GM18507 (cell line): ENCODE results near the gene PSRC1.
A peak's percentile ranks its signal among the peaks of the same experiment; 100 is the strongest.

ENCODE experiments used
- DNase-seq: peaks from one replicate; pipeline ENCODE4 v3.0.0; 2011; ENCODE audit warnings: low read depth; ENCODE audit not compliant: insufficient read length; ENCODE audit errors: extremely low spot score
- FAIRE-seq: peaks from 2 replicates; lab custom pipeline; 2011; peaks lifted over from hg19 to GRCh38; lab: Jason Lieb, UNC

PSRC1 gene

DNA sequence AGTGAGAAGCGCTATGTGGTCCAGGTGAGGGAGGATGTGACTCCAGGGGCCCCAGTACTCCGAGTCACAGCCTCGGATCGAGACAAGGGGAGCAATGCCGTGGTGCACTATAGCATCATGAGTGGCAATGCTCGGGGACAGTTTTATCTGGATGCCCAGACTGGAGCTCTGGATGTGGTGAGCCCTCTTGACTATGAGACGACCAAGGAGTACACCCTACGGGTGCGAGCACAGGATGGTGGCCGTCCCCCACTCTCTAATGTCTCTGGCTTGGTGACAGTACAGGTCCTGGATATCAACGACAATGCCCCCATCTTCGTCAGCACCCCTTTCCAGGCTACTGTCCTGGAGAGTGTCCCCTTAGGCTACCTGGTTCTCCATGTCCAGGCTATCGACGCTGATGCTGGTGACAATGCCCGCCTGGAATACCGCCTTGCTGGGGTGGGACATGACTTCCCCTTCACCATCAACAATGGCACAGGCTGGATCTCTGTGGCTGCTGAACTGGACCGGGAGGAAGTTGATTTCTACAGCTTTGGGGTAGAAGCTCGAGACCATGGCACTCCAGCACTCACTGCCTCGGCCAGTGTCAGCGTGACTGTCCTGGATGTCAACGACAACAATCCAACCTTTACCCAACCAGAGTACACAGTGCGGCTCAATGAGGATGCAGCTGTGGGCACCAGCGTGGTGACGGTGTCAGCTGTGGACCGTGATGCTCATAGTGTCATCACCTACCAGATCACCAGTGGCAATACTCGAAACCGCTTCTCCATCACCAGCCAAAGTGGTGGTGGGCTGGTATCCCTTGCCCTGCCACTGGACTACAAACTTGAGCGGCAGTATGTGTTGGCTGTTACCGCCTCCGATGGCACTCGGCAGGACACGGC is 31.4 kb downstream of the PSRC1 start:
- FAIRE-seq, result no peak
- no peak for DNase-seq

DNA sequence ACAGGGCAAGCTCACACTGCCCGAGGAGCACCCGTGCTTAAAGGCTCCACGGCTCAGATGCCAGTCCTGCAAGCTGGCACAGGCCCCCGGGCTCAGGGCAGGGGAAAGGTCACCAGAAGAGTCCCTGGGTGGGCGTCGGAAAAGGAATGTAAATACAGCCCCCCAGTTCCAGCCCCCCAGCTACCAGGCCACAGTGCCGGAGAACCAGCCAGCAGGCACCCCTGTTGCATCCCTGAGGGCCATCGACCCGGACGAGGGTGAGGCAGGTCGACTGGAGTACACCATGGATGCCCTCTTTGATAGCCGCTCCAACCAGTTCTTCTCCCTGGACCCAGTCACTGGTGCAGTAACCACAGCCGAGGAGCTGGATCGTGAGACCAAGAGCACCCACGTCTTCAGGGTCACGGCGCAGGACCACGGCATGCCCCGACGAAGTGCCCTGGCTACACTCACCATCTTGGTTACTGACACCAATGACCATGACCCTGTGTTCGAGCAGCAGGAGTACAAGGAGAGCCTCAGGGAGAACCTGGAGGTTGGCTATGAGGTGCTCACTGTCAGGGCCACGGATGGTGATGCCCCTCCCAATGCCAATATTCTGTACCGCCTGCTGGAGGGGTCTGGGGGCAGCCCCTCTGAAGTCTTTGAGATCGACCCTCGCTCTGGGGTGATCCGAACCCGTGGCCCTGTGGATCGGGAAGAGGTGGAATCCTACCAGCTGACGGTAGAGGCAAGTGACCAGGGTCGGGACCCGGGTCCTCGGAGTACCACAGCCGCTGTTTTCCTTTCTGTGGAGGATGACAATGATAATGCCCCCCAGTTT is 32.3 kb downstream of the PSRC1 start:
- DNase-seq (no peak), FAIRE-seq (no peak)

DNA sequence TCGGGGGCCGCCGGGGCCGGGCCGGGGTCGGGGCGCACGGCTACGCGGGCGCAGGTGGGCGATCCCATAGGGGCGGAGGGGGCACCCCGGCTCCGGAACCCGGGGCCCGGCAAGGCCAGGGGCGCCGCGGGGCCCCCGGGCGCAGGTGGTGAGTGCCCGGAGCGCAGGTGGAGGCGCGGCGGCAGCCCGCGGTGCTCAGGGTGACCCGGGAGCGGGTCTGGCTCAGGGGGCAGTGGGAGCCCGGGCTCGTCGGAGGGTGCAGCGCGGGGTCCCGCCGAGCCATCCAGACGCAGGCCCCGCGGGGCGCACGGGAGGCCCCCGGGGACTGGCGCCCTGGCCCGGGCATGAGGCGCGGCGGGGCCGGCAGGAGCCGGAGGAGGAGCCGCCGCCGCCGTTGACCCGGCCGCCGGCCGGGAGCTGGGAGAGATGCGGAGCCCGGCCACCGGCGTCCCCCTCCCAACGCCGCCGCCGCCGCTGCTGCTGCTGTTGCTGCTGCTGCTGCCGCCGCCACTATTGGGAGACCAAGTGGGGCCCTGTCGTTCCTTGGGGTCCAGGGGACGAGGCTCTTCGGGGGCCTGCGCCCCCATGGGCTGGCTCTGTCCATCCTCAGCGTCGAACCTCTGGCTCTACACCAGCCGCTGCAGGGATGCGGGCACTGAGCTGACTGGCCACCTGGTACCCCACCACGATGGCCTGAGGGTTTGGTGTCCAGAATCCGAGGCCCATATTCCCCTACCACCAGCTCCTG is 33.1 kb downstream of the PSRC1 start:
- no peak for FAIRE-seq
- DNase-seq, result no peak

DNA sequence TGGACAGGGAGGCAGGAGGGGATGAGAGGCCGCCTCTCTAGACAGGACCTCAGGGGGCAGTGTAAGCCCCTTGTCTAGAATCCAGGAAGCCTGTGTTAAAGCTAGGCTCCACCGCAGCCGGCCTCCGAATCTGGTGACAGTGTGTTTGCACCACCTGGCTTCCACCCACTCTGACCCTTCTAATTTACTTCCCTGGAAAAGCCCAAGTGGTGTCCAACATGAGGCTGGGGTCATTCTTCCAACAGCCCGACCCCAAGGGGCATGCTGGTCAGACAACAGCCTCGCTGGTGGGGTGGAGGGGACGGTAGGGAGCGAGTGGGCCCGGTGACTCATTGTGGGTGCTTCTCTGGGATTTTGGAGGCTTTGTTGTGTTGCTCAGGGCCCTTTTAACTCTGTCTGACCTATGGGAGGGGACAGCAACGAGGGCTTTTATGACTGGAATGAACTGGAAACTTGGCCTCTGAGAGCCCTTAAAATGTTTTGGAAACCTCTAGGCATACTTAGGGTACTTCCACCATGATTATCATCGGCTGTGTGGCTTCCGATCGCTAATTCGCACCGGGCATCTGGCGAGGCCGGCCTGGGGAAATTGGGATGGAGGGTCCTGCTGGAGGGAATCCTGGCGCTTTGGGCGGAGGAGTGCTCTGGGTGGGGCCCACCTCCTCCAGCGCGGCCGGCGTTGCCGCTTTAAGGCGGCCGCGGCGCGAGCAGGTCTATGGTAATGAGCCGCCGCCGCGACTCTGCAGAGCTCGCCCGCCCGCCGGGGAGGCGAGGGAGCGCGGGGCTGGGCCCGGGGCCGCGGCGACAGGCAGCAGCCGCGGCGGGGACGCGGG is 33.9 kb downstream of the PSRC1 start, which contains the start of gene CELSR2:
CELSR2 (plus strand) TSS at position 743 of the 833 bp plus-strand sequence. CDS start 541 bp downstream, outside the sequence.
- FAIRE-seq (no peak), DNase-seq (peak; percentile 82)

DNA sequence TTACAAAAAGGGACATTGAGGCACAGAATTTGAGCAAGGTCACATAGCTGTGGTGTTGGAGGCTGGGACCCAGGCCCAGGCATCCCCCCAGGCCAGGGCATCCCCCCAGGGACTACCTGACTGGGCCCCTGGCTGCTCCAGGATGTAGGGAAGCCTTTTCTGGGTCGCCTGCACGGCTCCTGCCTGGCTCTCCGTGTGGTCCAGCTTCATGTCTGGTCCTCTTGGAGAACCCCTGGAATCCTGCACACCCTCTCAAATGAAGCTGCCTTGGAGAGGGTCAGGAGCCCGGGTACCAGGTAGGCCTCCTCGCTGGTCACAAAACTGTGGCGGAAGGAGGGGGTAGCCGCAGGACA is 34.5 kb downstream of the PSRC1 start:
- FAIRE-seq (no peak), DNase-seq (no peak)

DNA sequence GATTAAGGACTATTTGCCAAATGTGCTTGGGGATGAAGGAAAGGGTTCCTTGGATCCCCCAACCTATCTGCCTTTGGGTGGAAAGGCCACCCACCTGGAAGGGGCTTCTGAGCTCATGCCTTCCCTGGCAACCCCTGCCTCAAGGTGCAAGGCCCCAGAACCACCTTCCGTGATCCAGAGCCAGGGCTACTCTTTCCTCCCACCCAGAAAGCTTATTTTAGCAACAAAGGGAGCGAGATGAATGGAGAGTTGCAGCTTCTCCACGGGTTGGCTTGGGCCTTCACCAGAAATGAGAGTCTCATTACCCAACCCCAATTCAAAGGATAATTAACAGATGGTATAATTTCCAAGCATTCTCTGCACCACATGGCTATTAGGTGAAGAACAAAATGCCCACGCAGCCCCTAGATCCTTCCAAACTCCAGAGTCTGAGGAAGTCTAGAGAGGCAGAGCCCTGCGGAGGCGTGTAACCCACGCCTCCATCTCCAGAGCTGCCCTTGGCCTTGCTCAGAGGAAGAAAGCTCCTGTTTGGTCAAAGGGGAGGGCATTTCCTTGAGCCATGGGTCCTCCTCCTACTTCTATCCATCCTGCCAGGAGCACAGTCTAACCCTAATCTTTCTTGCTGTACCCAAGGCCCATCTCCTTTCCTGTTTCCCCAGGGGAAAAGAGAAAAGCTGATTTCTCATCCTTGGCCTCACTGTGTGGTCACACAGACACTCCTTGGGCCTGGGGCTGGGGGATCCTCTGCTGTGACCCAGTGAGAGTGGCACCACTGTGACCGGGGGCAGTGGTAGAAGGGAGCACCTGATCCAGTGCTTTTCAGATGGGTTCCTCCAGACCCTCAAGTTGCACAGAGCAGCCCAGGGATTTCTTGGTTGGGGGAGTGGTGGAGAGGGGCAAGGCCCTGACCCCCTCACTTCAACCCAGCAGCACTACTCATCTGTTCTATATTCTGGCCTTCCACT is 35.3 kb downstream of the PSRC1 start:
- FAIRE-seq, result no peak

DNA sequence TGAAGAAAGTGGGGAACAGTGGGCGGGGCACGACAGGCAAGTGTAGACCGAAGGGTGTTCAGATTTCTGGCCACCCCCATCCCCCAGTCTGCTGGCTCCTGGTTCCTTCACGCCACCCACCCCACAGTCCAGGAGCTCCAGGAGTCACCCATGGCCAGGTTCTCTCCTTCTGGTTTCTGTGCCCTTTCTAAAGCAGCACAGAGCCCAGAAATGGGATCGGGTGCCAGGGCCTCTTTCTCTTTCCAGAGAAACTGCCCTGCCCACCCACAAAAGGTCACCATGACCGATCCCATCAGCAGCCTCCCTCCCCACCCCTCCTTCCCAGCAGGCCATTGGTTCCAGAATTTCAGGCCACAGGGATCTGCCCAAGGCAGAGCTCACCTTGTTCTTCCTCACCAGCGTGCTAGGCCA is 36.8 kb downstream of the PSRC1 start:
- DNase-seq (no peak), FAIRE-seq (no peak)

More for the DNA sequence above, 35.3 kb downstream of the PSRC1 start:
- no peak for DNase-seq

DNA sequence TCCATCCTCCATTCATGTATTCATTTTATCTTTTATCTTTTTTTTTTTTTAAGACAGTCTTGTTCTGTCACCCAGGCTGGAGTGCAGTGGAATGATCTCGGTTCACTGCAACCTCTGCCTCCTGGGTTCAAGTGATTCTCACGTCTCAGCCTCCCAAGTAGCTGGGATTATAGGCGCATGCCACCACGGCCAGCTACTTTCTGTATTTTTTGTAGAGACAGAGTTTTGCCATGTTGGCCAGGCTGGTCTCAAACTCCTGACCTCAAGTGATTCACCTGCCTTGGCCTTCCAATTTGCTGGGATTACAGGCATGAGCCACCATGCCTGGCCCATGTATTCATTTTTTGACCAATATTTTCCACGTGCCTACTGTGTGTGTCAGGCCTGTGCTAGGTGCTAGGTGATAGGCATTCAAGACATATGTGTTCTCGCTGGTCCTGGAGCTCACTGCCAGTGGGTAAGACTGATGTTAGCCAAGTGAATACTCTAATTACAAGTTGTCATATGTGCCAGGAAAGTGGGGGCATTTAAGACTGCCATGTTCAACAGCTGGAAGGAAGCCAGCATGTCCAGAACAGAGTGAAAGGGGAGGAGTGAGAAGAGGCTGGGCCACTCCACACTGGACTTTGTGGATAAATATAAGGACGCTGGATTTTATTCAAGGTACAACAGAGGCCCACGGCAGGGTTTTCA is 38.9 kb downstream of the PSRC1 start:
- no peak for DNase-seq
- FAIRE-seq, result no peak

DNA sequence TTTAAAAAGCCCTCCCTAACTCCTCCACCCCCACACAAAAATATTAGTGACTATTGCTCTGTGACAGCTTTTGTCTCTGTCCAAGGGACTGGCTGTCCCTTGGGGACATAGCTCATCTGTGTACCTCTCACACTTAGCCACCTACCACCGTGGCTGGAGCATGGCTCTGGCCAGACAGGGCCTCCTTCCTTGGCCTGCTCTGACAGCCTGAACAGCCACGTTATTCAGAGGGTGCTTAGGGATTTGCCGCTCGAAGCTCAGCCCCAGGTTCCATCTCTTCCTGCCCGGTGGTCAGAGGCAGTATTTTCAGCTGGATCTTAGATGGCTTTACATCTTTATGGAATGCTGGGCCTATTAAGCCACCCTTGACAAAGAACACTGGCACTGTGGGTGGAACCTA is 39.7 kb downstream of the PSRC1 start:
- FAIRE-seq (no peak), DNase-seq (no peak)

DNA sequence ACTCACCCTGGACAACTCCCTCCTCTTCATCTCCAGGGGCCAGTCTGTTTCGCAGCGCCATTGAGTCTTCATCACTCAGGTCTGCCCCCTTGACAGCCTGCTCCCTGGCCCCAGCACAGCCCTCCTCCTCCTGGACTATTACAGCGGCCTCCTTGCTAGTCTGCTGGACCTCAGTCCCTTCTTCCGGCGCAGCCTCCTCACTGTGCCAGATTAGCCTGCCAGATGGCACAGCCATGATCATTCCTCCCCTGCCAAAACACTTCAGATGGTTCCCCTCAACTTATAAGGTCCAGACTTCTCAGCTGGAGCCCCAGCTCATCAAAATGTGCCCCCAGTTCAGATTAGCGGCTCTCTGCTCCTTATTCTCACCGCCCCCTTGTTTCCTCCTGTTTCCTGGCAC is 40.6 kb downstream of the PSRC1 start:
- DNase-seq (no peak), FAIRE-seq (no peak)

DNA sequence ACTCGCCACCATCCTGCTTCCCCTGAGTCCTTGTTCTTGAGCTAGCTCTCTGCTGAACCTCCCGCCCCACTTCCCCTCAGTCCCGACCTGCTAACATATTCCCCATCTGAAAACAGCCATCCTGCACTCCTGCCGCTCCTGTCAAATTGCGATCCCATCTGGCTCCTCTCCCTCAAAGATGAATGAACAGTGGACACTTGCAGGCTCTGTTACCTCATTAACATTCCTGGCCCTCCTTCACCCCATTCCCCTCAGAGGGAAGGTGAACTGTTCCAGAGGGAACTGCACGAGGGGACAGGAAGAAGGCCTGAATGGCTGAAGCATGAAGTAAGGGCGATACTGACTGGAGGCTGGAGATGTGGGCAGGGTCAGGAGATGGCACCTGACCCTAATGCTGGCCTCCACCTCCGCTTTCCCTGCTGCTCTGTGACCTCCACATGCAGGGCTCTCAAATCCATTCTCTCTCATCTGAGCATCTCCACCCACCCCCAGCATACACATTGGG is 41.1 kb downstream of the PSRC1 start:
- no peak for DNase-seq
- FAIRE-seq, result no peak

DNA sequence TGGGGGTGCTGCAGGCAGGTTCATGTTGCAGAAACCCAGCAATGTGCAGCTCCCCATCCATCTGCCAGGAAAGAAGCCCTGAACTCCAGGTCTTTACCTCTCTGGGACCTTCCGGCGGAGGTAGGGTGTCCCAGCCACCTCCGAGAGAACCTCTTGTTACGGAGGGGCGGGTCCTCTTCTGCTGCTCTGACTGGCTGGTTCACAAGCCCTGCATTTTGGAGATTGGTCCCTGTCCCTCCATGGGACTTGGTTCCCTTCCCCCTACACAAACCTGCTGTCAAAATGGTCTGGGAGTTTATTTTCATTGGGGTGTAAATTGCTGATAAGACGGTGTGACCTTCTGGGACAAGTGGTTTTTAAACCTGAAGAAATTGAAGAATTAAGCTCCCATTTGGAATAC is 41.6 kb downstream of the PSRC1 start:
- DNase-seq, result no peak
- no peak for FAIRE-seq

DNA sequence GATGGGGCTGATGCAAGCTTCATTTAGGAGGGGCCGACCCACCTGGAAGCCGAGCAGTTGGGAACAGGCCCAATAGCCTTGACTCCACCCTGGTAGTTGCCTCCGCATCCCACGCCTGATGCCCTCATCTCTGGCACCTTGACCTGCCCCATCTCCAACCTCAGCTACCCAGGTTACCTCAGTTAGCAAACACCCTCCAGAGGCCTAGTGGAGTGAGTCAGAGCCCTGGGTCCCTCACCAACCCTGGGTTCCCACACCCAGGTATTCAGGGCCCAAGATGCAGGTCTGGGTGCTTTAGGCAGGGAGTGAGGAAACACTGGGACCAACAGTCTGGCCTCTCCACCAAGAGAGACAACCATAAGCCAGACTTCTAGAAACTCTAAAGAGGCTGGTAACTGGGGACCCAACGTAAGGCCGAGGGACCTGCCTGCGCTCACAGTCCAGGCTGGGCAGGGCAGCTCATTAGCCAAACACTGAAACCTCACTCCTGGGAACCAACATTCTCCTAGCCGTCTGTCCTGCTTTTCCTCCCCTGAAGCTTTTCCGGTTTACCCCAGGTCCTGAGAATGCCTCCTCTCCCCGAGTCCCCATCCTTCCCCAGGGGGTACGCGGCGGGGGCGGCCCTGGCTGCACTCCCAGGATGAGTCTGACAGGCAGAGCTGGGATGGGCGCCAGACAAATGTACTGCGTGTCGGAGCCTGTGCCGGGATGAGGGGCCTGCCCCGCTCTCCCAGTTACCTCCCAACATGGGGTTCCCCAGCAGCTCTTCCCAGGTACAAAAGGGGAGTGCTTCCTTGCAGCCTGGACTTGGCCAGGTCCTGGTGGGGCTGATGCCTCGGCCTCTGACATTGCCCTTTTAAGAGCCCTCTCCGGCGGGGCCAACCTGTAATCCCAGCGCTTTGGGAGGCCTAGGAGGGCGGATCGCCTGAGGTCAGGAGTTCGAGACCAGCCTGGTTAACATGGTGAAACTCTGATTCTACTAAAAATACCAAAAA is 42.5 kb downstream of the PSRC1 start:
- DNase-seq (no peak), FAIRE-seq (no peak)

DNA sequence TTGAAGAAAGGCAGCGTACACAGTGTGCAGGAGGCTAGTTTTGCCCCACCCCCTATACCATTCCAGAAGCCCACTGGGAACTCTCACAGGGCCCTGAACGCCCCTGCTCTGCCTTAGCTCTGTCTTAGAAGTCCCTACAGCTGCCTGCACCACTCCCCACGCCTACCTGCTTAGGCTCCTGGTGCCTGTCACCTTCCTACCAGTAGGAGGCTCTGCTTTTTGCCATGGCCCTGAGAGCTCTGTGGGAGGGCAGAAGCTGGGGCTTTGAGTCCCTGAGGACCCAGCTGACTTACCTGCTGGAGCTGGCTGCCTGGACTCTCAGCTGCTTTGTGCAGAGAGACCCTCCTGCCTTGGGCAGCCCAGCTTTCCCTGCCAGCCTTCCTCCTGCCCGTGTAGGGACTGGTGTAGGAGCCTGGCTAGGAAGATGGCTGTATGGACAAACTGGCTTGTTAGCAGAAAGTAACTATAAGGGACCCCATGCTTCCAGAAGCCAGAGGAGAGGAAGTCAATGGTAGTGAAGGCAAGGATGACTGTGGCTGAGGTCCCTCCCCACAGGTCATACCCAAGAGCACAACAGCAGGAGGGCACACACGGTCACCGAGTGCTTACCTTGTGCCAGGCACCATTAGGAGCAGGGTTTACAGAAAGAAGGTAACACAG is 43.4 kb downstream of the PSRC1 start:
- DNase-seq (no peak), FAIRE-seq (no peak)

DNA sequence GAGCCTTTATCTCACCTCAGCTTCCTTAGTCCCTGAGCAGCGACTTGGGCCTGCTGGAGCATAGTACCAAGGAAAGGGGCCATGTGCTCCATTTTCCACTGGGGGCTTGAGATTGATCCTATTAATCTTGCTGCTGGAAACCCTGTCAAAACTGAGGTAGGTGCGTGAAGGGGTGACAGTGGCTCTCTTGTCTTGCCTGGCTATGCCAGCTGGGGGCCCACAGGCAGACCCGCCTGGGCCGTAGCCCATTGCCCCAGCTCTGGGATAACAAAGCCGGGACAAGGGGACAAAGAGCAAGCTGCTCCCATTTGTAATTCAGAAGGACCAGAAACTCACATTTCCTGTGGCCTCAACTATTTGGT is 43.9 kb downstream of the PSRC1 start:
- FAIRE-seq, result no peak
- no peak for DNase-seq

DNA sequence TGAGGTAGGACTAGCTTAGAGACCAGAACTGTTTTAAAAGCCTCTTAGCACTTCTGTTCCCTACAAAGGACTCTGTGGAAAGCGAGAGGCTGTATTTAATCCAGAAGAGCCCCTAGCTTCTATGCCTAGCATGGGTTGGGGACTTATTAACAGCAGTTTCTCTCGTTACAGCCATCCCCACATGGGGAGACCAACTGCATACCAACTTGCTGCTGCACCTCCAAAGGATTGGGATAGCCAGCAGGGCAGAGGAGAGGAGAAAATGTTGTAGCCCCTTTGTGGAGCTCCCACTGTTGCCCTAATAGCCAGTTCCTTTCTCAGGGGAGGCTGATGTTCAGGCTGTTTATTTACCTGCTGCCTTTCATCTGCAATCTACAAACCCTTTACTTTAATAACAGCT is 44.6 kb downstream of the PSRC1 start:
- DNase-seq (no peak), FAIRE-seq (no peak)
